NB4 (cell line): Measurements from ENCODE around the gene EXOC4.

Experiments used
- DNase-seq: peaks from one replicate; pipeline ENCODE4 v3.0.0; 2010; ENCODE audit warnings: low read depth
- H3K4me3 ChIP-seq: one replicate; pipeline ENCODE4 v1.5.1; 2011; ENCODE audit warnings: mild to moderate bottlenecking, low read depth, low read length, moderate library complexity
- MAX ChIP-seq: IDR thresholded peaks from 2 replicates; pipeline ENCODE4 v1.6.1; 2011; ENCODE audit warnings: low read depth, low read length
- MYC ChIP-seq: IDR thresholded peaks from 2 replicates; pipeline ENCODE4 v1.6.1; 2011; ENCODE audit warnings: low read depth, low read length
- POLR2A ChIP-seq: IDR thresholded peaks from 2 replicates; pipeline ENCODE4 v1.6.1; 2011; ENCODE audit warnings: mild to moderate bottlenecking; ENCODE audit not compliant: insufficient read length; ENCODE audit errors: extremely low read depth
- TF ChIP-seq, protein P1 (sequence below): IDR thresholded peaks from one replicate; pipeline ENCODE4 v1.5.1; 2012; ENCODE audit warnings: low read depth, low read length

Gene EXOC4

DNA sequence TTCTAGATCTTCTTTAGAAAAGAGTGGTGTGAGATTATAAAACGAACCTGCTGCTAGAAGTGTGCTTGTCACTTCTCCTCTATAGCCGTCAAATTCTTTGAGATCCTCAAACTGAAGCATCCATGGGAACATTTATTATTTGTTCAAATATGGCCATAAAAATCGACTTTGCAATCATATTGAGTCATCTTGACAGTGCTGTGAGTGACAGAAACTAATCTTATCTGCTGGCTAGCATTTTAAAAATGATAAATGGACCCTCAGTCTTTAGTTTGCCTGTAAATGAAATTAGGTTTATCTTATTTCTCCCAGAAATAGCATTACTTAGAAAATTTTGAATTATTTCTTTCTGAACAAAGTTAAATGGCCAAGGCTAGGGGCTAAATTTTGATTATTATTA lies 290.8 kb downstream of the EXOC4 start:
- no peak overlapping the region for H3K4me3 ChIP-seq
- no peak for DNase-seq
- TF ChIP-seq POLR2A: no peak
- TF ChIP-seq, protein P1, sequence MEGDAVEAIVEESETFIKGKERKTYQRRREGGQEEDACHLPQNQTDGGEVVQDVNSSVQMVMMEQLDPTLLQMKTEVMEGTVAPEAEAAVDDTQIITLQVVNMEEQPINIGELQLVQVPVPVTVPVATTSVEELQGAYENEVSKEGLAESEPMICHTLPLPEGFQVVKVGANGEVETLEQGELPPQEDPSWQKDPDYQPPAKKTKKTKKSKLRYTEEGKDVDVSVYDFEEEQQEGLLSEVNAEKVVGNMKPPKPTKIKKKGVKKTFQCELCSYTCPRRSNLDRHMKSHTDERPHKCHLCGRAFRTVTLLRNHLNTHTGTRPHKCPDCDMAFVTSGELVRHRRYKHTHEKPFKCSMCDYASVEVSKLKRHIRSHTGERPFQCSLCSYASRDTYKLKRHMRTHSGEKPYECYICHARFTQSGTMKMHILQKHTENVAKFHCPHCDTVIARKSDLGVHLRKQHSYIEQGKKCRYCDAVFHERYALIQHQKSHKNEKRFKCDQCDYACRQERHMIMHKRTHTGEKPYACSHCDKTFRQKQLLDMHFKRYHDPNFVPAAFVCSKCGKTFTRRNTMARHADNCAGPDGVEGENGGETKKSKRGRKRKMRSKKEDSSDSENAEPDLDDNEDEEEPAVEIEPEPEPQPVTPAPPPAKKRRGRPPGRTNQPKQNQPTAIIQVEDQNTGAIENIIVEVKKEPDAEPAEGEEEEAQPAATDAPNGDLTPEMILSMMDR: no peak
- TF ChIP-seq MAX: no peak
- no peak for TF ChIP-seq MYC

- TF ChIP-seq MAX (no peak), POLR2A (no peak), MYC (no peak)
- TF ChIP-seq, protein P1: no peak
- DNase-seq: no peak
- no peak overlapping the region for H3K4me3 ChIP-seq
These were observed 292.7 kb downstream of the EXOC4 start for GRCh38 chr7:133545618-133546017.

- no peak for TF ChIP-seq POLR2A
- no peak for TF ChIP-seq MAX
- TF ChIP-seq, protein P1: no peak
- TF ChIP-seq MYC: no peak
- DNase-seq: no peak
- H3K4me3 ChIP-seq: no peak overlapping the region
These were observed 295.1 kb downstream of the EXOC4 start for GRCh38 chr7:133547981-133548380.

GRCh38 chr7:133549633-133550032 lies 296.8 kb downstream of the EXOC4 start:
- no peak for DNase-seq
- no peak overlapping the region for H3K4me3 ChIP-seq
- TF ChIP-seq POLR2A (no peak), MYC (no peak), MAX (no peak)
- TF ChIP-seq, protein P1: no peak

- TF ChIP-seq POLR2A (no peak), MAX (no peak), MYC (no peak)
- TF ChIP-seq, protein P1: no peak
- DNase-seq: no peak
- H3K4me3 ChIP-seq: no peak overlapping the region
These were observed 297.3 kb downstream of the EXOC4 start for GRCh38 chr7:133550145-133550544.

DNA sequence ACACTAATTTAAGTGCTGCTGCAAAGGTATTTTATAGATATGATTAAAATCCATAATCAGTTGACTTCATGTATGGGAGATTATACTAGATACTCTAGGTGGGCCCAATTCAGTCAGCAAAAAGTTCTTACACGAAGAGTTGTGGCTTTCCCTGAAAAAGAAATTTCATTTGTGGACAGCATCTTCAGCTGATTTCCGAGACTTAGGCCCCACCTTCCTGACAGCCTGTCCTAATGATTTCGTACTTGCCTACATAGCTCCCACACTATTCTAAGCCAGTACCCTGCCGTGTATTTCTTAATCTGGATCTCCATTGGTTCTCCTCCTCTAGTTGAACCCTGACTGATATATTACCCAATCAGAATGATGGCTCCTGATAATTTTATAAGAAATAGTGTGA lies 297.9 kb downstream of the EXOC4 start:
- no peak for TF ChIP-seq MYC
- TF ChIP-seq, protein P1: no peak
- no peak for TF ChIP-seq MAX
- no peak for TF ChIP-seq POLR2A
- no peak overlapping the region for H3K4me3 ChIP-seq
- DNase-seq: no peak
